Measurements from ENCODE around the gene EML4. TPM values are rescaled to one million over a fixed set of nuclear protein-coding genes. Genes with fewer than 3 reads are reported as not detected.
"Not testable (repeated sequence)": the region's sequence is repeated elsewhere in the genome, so short reads cannot be mapped to it uniquely, and the experiment has no call there.

Gene EML4
- total and polyA plus RNA-seq, 4 experiments from 2014 or later = 52.8 to 172 (median 140) TPM

GRCh38 chr2:42380026-42380425 is 210.9 kb downstream of the EML4 start:
- H3K4me1 ChIP-seq (ENCODE audit: insufficient read depth, low read length); DNase-seq; H3K27ac ChIP-seq (ENCODE audit: low read depth, low read length); POLR2A ChIA-PET (ENCODE audit: partially characterized antibody); intact Hi-C loops (cut with micrococcal nuclease); H3K27ac Mint-ChIP-seq; H3K27me3 ChIP-seq (ENCODE audit: insufficient read depth, low read length); H3K36me3 Mint-ChIP-seq; H3K4me3 ChIP-seq (ENCODE audit: low read length in 2 of 2); H3K9me3 ChIP-seq (ENCODE audit: control insufficient read depth in 1 of 2, low read length in 2 of 2); H3K4me3 Mint-ChIP-seq; H3K27me3 Mint-ChIP-seq; H3K36me3 ChIP-seq (ENCODE audit: insufficient read depth, low read length); H3K9me3 Mint-ChIP-seq; H3K4me1 Mint-ChIP-seq; CTCF ChIA-PET (ENCODE audit: partially characterized antibody): not testable (repeated sequence)

GRCh38 chr2:42382144-42382543 is 213.0 kb downstream of the EML4 start:
- H3K4me3 Mint-ChIP-seq = no peak overlapping the region
- no peak for DNase-seq
- Histone ChIP-seq H3K27me3 (ENCODE audit: insufficient read depth, low read length) (no peaks in the 10 kb centered on the region), H3K4me1 (ENCODE audit: insufficient read depth, low read length) (no peaks in the 10 kb centered on the region), H3K9me3 (ENCODE audit: control insufficient read depth in 1 of 2, low read length in 2 of 2) (no peaks in the 10 kb centered on the region), H3K27ac (ENCODE audit: low read depth, low read length) (no peak overlapping the region), H3K36me3 (ENCODE audit: insufficient read depth, low read length) (no peaks in the 10 kb centered on the region), H3K4me3 (ENCODE audit: low read length in 2 of 2) (no peak overlapping the region)
- no peak overlapping the region for H3K27ac Mint-ChIP-seq
- ChIA-PET CTCF (ENCODE audit: partially characterized antibody) (no interaction called here), POLR2A (ENCODE audit: partially characterized antibody) (no interaction called here)
- H3K9me3 Mint-ChIP-seq = peaks cover 0 to 3% (median 0%) of the 10 kb centered on the region in 8 donors
- H3K27me3 Mint-ChIP-seq = peaks cover 3 to 9% of the 10 kb centered on the region in 2 donors
- no peaks in the 10 kb centered on the region for H3K36me3 Mint-ChIP-seq
- intact Hi-C loops (cut with micrococcal nuclease) = no loop called here
- H3K4me1 Mint-ChIP-seq = peaks cover 0 to 1% (median 0%) of the 10 kb centered on the region in 4 donors

Other genes starting within 250 kb of the EML4 start
- not detected for gene PKDCC, start 121.3 kb upstream of the EML4 start, total RNA-seq
- under 1 TPM in 1 of 2 donors, not detected in 1; 0.41 TPM for gene PKDCC, start 121.3 kb upstream of the EML4 start, polyA plus RNA-seq
- 10 to 100 TPM; 77.2 to 77.7 TPM for gene COX7A2L, start 191.9 kb downstream of the EML4 start, total RNA-seq
- 100 to 1,000 TPM; 170 to 267 TPM for gene COX7A2L, start 191.9 kb downstream of the EML4 start, polyA plus RNA-seq